ENCODE data around the gene STT3B. TPM values are rescaled to one million over a fixed set of nuclear protein-coding genes. Genes with fewer than 3 reads are reported as not detected.

Gene STT3B
- total RNA-seq, 2 experiments from 2014 or later = 111 to 113 TPM

GRCh38 chr3:31529421-31529820 lies 3.3 kb upstream of the STT3B start:
- H3K9me3 Mint-ChIP-seq = no peaks in the 10 kb centered on the region
- peaks cover 10% of the 10 kb centered on the region for H3K4me1 ChIP-seq (ENCODE audit: insufficient read depth, low read length)
- H3K27ac Mint-ChIP-seq = no peak overlapping the region
- H3K27ac ChIP-seq (ENCODE audit: low read depth in 1 of 2, low read length in 2 of 2) = no peak overlapping the region
- TF ChIP-seq, protein P1, sequence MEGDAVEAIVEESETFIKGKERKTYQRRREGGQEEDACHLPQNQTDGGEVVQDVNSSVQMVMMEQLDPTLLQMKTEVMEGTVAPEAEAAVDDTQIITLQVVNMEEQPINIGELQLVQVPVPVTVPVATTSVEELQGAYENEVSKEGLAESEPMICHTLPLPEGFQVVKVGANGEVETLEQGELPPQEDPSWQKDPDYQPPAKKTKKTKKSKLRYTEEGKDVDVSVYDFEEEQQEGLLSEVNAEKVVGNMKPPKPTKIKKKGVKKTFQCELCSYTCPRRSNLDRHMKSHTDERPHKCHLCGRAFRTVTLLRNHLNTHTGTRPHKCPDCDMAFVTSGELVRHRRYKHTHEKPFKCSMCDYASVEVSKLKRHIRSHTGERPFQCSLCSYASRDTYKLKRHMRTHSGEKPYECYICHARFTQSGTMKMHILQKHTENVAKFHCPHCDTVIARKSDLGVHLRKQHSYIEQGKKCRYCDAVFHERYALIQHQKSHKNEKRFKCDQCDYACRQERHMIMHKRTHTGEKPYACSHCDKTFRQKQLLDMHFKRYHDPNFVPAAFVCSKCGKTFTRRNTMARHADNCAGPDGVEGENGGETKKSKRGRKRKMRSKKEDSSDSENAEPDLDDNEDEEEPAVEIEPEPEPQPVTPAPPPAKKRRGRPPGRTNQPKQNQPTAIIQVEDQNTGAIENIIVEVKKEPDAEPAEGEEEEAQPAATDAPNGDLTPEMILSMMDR (IDR thresholded peaks at IDR 0.05) = no peak
- peaks cover 9% of the 10 kb centered on the region for H3K4me1 Mint-ChIP-seq (ENCODE audit: low read depth)
- H3K4me3 ChIP-seq (ENCODE audit: low read length) = no peak overlapping the region
- POLR2A ChIA-PET = no interaction called here
- no peak for ATAC-seq (ENCODE audit: poor library complexity)
- intact Hi-C loops (cut with DNase I, micrococcal nuclease) = no loop called here
- H3K36me3 ChIP-seq (ENCODE audit: insufficient read depth, low read length) = no peaks in the 10 kb centered on the region
- H3K9me3 ChIP-seq (ENCODE audit: control insufficient read depth in 1 of 2, insufficient read depth in 1 of 2, low read length in 2 of 2) = no peaks in the 10 kb centered on the region
- H3K27me3 ChIP-seq (ENCODE audit: control insufficient read depth in 1 of 2, insufficient read depth in 2 of 2, low read length in 2 of 2) = no peaks in the 10 kb centered on the region
- no peak for DNase-seq
- CTCF ChIA-PET = no interaction called here
- H3K36me3 Mint-ChIP-seq (ENCODE audit: low read depth) = peaks cover 18% of the 10 kb centered on the region
- H3K4me3 Mint-ChIP-seq = no peak overlapping the region
- no peaks in the 10 kb centered on the region for H3K27me3 Mint-ChIP-seq

DNA sequence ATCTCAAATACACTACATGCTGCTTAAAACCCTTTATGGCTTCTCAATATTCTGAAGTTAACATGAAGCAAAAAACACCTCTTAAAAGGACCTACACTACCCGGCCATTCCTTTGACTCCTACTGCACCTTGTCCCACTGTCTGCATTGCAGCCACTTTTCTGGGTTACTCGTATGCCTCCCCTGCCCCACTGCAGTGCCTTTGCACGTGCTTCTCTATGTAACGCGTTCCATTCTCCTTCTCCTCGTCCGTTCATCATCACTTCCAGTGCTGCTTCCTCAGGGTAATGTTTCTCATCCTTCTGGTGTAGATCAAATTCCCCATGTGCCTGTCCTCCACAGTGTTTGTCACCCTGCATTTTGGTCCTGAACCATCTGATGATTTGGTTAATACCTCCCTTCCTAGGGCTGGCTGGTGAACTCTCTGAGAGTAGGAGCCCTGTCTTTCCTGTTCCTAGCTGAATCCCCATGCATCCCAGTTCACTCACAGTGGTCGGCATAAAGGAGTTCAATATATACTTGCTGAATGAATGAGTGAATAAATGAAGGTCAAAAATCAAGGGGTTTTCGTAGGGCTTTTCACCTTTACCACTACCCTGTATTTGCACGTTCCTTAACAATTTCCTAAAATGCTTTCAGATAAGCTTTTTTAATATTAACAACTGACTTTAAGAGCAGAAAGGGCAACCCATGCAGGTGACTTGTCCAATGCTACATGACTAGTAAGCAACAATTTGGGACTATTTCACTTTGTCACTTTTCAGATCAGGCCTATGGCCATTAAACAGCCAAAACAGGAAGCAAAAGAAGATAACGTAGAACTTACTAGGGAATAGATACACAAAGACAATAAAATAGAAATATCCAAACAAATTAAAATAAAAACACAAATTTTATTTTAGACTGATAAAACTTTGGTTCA lies 2.4 kb upstream of the STT3B start:
- H3K27ac ChIP-seq (ENCODE audit: low read depth in 1 of 2, low read length in 2 of 2) = no peak overlapping the region
- no peak for DNase-seq
- Mint-ChIP-seq H3K27me3 (no peaks in the 10 kb centered on the region), H3K9me3 (no peaks in the 10 kb centered on the region), H3K4me3 (no peak overlapping the region), H3K36me3 (ENCODE audit: low read depth) (peaks cover 19% of the 10 kb centered on the region), H3K27ac (no peak overlapping the region), H3K4me1 (ENCODE audit: low read depth) (peaks cover 13% of the 10 kb centered on the region)
- CTCF ChIA-PET = interaction anchor here (1.1 kb wide), 1 partner anchor 20 kb away, joined by 3 read pairs; no protein-coding TSS in a partner anchor
- no peaks in the 10 kb centered on the region for H3K27me3 ChIP-seq (ENCODE audit: control insufficient read depth in 1 of 2, insufficient read depth in 2 of 2, low read length in 2 of 2)
- peaks cover 10% of the 10 kb centered on the region for H3K4me1 ChIP-seq (ENCODE audit: insufficient read depth, low read length)
- intact Hi-C loops (cut with DNase I, micrococcal nuclease) = loop anchor here (5.0 to 10.0 kb wide), 7 partner anchors 37 to 1537 kb away; partner anchors contain the start of genes CNOT10 (in 1 of the 2) and GPD1L (in 1 of the 2)
- H3K9me3 ChIP-seq (ENCODE audit: control insufficient read depth in 1 of 2, insufficient read depth in 1 of 2, low read length in 2 of 2) = no peaks in the 10 kb centered on the region
- no peak for ATAC-seq (ENCODE audit: poor library complexity)
- POLR2A ChIA-PET = interaction anchor here (0.9 to 4.5 kb wide), 6 partner anchors 13 to 304 kb away, joined by 3 to 179 read pairs (median 38); no protein-coding TSS in a partner anchor
- no peaks in the 10 kb centered on the region for H3K36me3 ChIP-seq (ENCODE audit: insufficient read depth, low read length)
- H3K4me3 ChIP-seq (ENCODE audit: low read length) = peak overlapping the region; percentile 91
- TF ChIP-seq, protein P1 (IDR thresholded peaks at IDR 0.05) = no peak

DNA sequence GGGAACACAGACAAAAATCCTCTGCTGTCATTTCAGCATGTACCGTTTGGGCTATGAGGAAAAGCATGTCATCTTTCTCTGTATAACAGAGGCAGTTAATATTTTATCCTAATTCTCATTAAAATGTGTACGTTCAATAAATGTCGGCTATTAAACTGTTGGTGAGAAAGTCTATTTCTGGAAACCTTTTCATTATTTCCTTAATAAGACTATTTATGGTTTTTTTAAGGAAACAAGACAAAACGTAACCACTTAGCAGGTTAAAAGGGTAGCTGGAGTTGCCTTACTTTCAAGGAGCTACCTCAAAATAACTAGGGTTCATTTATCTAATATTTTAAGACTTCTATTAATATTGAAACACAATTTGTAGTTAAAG lies 1.8 kb upstream of the STT3B start:
- intact Hi-C loops (cut with DNase I, micrococcal nuclease) = loop anchor here (1.0 to 10.0 kb wide), 8 partner anchors 36 to 1536 kb away; partner anchors contain the start of genes CNOT10 (in 1 of the 2) and GPD1L (in 1 of the 2)
- Histone ChIP-seq H3K9me3 (ENCODE audit: control insufficient read depth in 1 of 2, insufficient read depth in 1 of 2, low read length in 2 of 2) (no peaks in the 10 kb centered on the region), H3K27ac (ENCODE audit: low read depth in 1 of 2, low read length in 2 of 2) (no peak overlapping the region), H3K4me3 (ENCODE audit: low read length) (peak overlapping the region; percentile 91), H3K4me1 (ENCODE audit: insufficient read depth, low read length) (peaks cover 10% of the 10 kb centered on the region), H3K36me3 (ENCODE audit: insufficient read depth, low read length) (no peaks in the 10 kb centered on the region), H3K27me3 (ENCODE audit: control insufficient read depth in 1 of 2, insufficient read depth in 2 of 2, low read length in 2 of 2) (no peaks in the 10 kb centered on the region)
- ATAC-seq (ENCODE audit: poor library complexity) (no peak), DNase-seq (no peak)
- Mint-ChIP-seq H3K36me3 (ENCODE audit: low read depth) (peaks cover 22% of the 10 kb centered on the region), H3K27me3 (no peaks in the 10 kb centered on the region), H3K4me3 (peak overlapping the region; percentile 97), H3K27ac (peak overlapping the region; percentile 96), H3K4me1 (ENCODE audit: low read depth) (peaks cover 15% of the 10 kb centered on the region), H3K9me3 (no peaks in the 10 kb centered on the region)
- ChIA-PET CTCF (interaction anchor here (0.9 to 2.4 kb wide), 8 partner anchors 8 to 154 kb away, joined by 3 to 13 read pairs (median 3); no protein-coding TSS in a partner anchor), POLR2A (interaction anchor here (0.6 to 4.5 kb wide), 20 partner anchors 9 to 902 kb away, joined by 3 to 179 read pairs (median 10); no protein-coding TSS in a partner anchor)
- TF ChIP-seq, protein P1 (IDR thresholded peaks at IDR 0.05) = no peak

Measured in CD4-positive, alpha-beta T cell (primary cell).